GM12873 (cell line): ENCODE data around the gene SLC26A11.

ENCODE experiments used
- TF ChIP-seq, protein P1 (sequence below): IDR thresholded peaks from 2 replicates; pipeline ENCODE4 v1.5.1; 2012; ENCODE audit warnings: low read depth, mild to moderate bottlenecking, moderate library complexity, low read length, control low read depth; ENCODE audit not compliant: insufficient read depth; ENCODE audit errors: missing control alignments

The SLC26A11 gene

DNA sequence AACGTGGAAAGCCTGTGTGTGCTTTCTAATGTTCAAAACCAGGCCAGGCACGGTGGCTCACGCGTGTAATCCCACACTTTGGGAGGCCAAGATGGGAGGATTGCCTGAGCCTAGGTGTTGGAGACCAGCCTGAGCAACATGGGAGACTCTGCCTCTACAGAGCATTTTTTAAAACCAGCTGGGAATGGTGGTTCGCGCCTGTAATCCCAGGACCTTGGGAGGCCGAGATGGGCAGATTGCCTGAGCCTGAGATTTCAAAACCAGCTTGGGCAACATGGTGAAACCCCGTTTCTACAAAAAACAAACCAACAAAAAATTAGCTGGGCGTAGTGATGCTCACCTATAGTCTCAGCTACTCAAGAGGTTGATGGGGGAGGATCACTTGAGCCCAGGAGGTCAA lies 66.8 kb downstream of the SLC26A11 start:
- TF ChIP-seq, protein P1, sequence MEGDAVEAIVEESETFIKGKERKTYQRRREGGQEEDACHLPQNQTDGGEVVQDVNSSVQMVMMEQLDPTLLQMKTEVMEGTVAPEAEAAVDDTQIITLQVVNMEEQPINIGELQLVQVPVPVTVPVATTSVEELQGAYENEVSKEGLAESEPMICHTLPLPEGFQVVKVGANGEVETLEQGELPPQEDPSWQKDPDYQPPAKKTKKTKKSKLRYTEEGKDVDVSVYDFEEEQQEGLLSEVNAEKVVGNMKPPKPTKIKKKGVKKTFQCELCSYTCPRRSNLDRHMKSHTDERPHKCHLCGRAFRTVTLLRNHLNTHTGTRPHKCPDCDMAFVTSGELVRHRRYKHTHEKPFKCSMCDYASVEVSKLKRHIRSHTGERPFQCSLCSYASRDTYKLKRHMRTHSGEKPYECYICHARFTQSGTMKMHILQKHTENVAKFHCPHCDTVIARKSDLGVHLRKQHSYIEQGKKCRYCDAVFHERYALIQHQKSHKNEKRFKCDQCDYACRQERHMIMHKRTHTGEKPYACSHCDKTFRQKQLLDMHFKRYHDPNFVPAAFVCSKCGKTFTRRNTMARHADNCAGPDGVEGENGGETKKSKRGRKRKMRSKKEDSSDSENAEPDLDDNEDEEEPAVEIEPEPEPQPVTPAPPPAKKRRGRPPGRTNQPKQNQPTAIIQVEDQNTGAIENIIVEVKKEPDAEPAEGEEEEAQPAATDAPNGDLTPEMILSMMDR: no peak

DNA sequence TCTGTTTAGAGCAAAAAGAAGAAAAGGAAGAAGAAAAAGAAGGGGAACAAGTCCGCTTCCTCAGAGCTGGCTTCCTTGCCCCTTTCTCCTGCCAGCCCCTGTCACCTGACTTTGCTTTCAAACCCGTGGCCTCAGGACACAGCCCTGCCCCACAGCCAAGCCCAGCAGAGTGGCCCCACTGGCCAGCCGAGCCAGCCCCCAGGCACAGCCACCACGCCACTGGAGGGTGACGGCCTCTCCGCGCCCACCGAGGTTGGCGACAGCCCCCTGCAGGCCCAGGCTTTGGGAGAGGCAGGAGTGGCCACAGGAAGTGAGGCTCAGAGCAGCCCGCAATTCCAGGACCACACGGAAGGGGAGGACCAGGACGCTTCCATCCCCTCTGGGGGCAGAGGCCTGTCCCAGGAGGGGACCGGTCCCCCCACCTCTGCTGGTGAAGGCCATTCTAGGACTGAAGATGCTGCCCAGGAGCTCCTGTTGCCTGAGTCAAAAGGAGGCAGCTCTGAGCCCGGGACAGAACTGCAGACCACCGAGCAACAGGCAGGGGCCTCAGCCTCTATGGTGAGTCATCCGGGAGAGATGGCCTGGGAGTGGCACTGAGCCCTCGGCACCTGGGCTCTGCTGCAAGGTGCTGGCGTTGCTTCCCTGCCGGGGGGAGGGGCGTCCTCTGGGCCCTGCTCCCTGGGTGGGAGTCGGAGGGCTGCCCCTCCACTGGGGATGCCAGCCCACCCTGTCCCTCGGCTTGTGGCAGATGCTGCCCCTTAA lies 67.8 kb downstream of the SLC26A11 start:
- TF ChIP-seq, protein P1: no peak

DNA sequence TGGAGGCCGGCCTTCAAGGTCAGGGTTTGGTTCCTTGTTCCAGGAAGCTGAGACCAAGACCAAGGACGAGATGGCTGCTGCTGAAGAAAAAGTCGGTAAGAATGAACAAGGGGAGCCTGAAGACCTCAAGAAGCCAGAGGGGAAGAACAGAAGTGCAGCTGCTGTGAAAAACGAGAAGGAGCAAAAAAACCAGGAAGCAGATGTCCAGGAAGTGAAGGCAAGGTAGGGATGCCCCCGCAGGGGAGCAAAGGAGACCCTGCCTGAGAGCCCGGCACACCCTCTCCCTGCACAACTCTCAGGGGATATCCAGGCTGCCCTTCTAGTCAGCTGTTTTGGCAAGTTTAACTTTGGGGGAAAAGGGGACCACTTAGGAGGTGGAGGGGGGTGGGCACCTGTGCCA lies 69.4 kb downstream of the SLC26A11 start:
- TF ChIP-seq, protein P1: no peak

DNA sequence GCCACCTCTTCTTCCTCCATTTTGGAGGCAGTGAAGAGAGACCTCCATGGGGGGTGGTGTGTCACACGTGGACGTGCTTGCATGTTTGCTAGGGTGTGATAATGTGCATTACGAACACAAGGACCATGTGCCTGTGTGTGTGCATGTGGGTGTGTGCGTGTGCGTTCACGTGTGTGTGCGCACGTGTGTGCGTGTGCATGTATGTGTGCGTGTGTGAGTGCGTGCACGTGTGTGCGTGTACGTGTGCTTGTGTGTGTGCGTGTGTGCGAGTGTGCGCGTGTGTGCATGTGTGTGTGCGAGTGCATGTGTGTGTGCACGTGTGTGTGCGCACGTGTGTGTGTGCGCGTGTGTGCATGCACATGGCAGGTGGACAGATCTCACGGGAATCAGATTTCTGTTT lies 69.9 kb downstream of the SLC26A11 start:
- TF ChIP-seq, protein P1: no peak

DNA sequence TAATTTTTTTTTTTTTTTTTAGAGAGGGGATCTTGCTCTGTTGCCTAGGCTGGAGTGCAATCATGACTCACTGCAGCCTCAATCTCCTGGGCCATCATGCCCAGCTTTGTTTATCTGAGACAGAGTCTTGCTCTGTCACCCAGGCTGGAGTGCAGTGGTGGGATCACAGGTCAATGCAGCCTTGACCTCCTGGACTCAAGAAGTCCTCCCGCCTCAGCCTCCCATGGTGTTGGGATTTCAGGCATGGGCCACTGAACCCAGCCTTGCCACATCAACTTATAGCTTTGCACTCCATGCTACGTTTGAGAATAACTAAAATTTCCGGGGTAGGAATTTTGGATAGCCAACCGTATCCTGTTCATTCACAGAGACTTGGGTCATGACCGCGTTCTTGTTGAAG lies 71.0 kb downstream of the SLC26A11 start:
- TF ChIP-seq, protein P1: no peak

DNA sequence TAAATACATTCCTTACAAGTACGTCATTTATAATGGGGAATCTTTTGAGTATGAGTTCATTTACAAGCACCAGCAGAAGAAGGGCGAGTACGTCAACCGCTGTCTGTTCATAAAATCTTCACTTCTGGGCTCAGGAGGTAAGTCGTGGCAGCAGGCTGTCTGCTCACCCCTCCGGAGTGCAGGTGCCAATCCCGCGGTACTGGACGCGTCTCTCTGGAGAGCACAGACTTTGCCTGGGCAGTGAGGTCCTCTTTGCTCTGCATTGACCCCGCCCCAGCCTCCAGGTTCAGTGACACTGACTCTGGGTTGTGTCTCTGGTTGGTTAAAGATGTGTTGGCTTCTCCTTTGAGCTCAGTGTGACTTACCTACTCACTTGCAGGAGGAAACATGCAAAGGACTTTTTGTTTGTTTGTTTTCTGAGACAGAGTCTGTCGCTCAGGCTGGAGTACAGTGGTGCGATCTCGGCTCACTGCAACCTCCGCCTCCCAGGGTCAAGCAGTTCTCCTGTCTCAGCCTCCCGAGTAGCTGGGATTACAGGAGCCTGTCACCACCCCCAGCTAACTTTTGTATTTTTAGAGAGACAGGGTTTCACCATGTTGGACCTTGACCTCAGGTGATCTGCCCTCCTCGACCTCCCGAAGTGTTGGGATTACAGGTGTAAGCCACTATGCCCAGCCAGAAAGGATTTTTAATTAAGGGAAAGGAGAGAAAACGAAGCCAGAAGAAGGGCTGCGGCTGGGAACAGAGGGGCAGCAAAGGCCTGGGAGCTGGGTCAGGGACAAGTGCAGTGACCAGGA lies 71.7 kb downstream of the SLC26A11 start:
- TF ChIP-seq, protein P1: no peak

DNA sequence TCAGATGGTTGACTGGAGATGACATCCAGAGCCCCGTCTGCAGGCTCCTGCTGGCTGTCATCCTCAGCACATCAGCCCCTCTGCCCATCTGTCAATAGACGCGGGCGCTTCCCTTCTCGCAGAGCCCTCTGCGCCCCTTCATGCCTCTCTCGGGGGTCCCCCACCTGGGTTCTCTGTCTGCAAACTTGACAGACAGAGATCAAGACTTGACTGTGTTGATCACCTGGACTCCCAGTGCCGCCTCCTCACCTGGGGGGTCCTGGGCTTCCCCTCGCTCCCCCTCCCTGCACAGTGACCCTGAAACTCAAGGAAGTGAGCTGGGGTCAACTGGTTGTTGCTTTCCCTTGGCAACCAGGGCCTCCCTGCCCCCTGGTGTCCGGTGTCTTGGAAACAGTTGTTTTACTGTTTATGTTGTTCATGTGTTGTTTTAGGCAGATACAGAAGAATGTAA lies 72.3 kb downstream of the SLC26A11 start:
- TF ChIP-seq, protein P1: no peak
